WTC11 (cell line): ENCODE measurements around the gene SNX17. TPM values are rescaled to one million over a fixed set of nuclear protein-coding genes. Genes with fewer than 3 reads are reported as not detected.

ENCODE experiments used
- ATAC-seq: fragments of 200-7000 bp; cut with Tn5 transposase; 2 replicates; pipeline ENCODE4 v1.10.0; 2021; ENCODE audit warnings: mild to moderate bottlenecking, moderate library complexity
- Bru-seq: library from RNA; stranded (reverse); fragments of 400-500 nt; gene quantifications from one replicate; lab custom pipeline; 2021; lab: Mats Ljungman, UMichigan
- CTCF ChIA-PET: fragments of 300-600 bp; sonication (Branson Sonifier 250); formaldehyde crosslinking; loops from one replicate; lab custom pipeline; 2021; ENCODE audit warnings: antibody characterized with exemption; lab: Charles Lee
- POLR2A ChIA-PET: fragments of 350-600 bp; sonication (Branson Sonifier 250); formaldehyde crosslinking; loops from one replicate; lab custom pipeline; 2021; ENCODE audit warnings: antibody characterized with exemption; lab: Charles Lee
- DNase-seq: peaks from one replicate; pipeline ENCODE4 v3.0.0; 2021; ENCODE audit warnings: low spot score
- H3K27ac Mint-ChIP-seq: 2 replicates; pipeline ENCODE4 v1.8.0; 2021; ENCODE audit warnings: mixed read lengths
- H3K27me3 Mint-ChIP-seq: 2 replicates; pipeline ENCODE4 v1.8.0; 2021; ENCODE audit warnings: low read depth, mild to moderate bottlenecking, moderate library complexity, mixed read lengths
- H3K36me3 Mint-ChIP-seq: 2 replicates; pipeline ENCODE4 v1.8.0; 2021; ENCODE audit warnings: mixed read lengths
- H3K4me1 Mint-ChIP-seq: 2 replicates; pipeline ENCODE4 v1.8.0; 2022; ENCODE audit warnings: mixed read lengths
- H3K4me3 Mint-ChIP-seq: 2 replicates; pipeline ENCODE4 v1.8.0; 2021; ENCODE audit warnings: mild to moderate bottlenecking, moderate library complexity, mixed read lengths
- H3K9me3 Mint-ChIP-seq: 2 replicates; pipeline ENCODE4 v1.8.0; 2021; ENCODE audit warnings: mixed read lengths
- ELF4 ChIP-seq: sonication (generic); formaldehyde crosslinking; IDR thresholded peaks from 2 replicates; pipeline ENCODE4 v1.8.1; 2022; ENCODE audit warnings: low read depth, mild to moderate bottlenecking, moderate library complexity, missing genetic modification reagents
- MYBL2 ChIP-seq: sonication (generic); formaldehyde crosslinking; IDR thresholded peaks from 2 replicates; pipeline ENCODE4 v1.8.1; 2023; ENCODE audit warnings: mild to moderate bottlenecking, moderate library complexity, missing genetic modification reagents
- OVOL2 ChIP-seq: fragments of 250-450 bp; sonication (Bioruptor Pico); IDR thresholded peaks from 2 replicates; pipeline ENCODE4 v1.9.0; 2021; ENCODE audit warnings: mild to moderate bottlenecking, borderline replicate concordance
- PRRX2 ChIP-seq: fragments of 250-450 bp; sonication (Bioruptor Pico); IDR thresholded peaks from 2 replicates; pipeline ENCODE4 v1.8.0; 2021; ENCODE audit warnings: mild to moderate bottlenecking
- SMAD4 ChIP-seq: sonication (generic); formaldehyde crosslinking; IDR thresholded peaks from 2 replicates; pipeline ENCODE4 v1.8.0; 2022; ENCODE audit warnings: mild to moderate bottlenecking, missing genetic modification reagents
- TCF7 ChIP-seq: sonication (generic); formaldehyde crosslinking; IDR thresholded peaks from 2 replicates; pipeline ENCODE4 v1.8.0; 2022; ENCODE audit warnings: mild to moderate bottlenecking, low read depth, missing genetic modification reagents, moderate library complexity
- TP53 ChIP-seq: sonication (generic); formaldehyde crosslinking; IDR thresholded peaks from 2 replicates; pipeline ENCODE4 v1.8.1; 2023; ENCODE audit warnings: mild to moderate bottlenecking, missing genetic modification reagents
- ZNF138 ChIP-seq: sonication (generic); formaldehyde crosslinking; conservative IDR thresholded peaks from 2 replicates; pipeline ENCODE4 v1.8.1; 2022; ENCODE audit warnings: mild to moderate bottlenecking, moderate library complexity, missing genetic modification reagents
- ZNF416 ChIP-seq: fragments of 250-450 bp; sonication (Bioruptor Pico); IDR thresholded peaks from 2 replicates; pipeline ENCODE4 v1.9.0; 2021; ENCODE audit warnings: mild to moderate bottlenecking, inconsistent platforms
- ZNF423 ChIP-seq: fragments of 250-450 bp; sonication (Bioruptor Pico); IDR thresholded peaks from 2 replicates; pipeline ENCODE4 v2.1.2; 2022; ENCODE audit warnings: mild to moderate bottlenecking, moderate library complexity
- long read RNA-seq, 3 experiments: library from RNA in 1 of 3; library from capped mRNA in 1 of 3; library from polyadenylated mRNA in 1 of 3; unstranded in 2 of 3; stranded (forward) in 1 of 3; transcript quantifications; one replicate each; pipeline ENCODE4 v2.0.0, GENCODE V29; 2021
- total RNA-seq: library from RNA; stranded (reverse); gene quantifications from 3 replicates; pipeline ENCODE4 v1.2.3, GENCODE V29; 2021
- TF ChIP-seq, protein P1 (sequence below): fragments of 250-450 bp; sonication (Bioruptor Pico); conservative IDR thresholded peaks from 2 replicates; pipeline ENCODE4 v1.9.0; 2021; ENCODE audit warnings: mild to moderate bottlenecking
- TF ChIP-seq, protein P2 (sequence below): sonication (generic); formaldehyde crosslinking; IDR thresholded peaks from 2 replicates; pipeline ENCODE4 v1.8.0; 2023; ENCODE audit warnings: missing genetic modification reagents
- TF ChIP-seq, protein P3 (sequence below): fragments of 250-450 bp; sonication (Bioruptor Pico); IDR thresholded peaks from 2 replicates; pipeline ENCODE4 v1.9.0; 2021; ENCODE audit warnings: mild to moderate bottlenecking, borderline replicate concordance
- TF ChIP-seq, protein P4 (sequence below): sonication (generic); formaldehyde crosslinking; IDR thresholded peaks from 2 replicates; pipeline ENCODE4 v1.8.0; 2022; ENCODE audit warnings: mild to moderate bottlenecking, missing genetic modification reagents
- TF ChIP-seq, protein P5 (sequence below): fragments of 250-450 bp; sonication (Bioruptor Pico); IDR thresholded peaks from 2 replicates; pipeline ENCODE4 v1.9.0; 2021; ENCODE audit warnings: mild to moderate bottlenecking
- TF ChIP-seq, protein P6 (sequence below): sonication (generic); formaldehyde crosslinking; IDR thresholded peaks from 2 replicates; pipeline ENCODE4 v1.8.0; 2022; ENCODE audit warnings: mild to moderate bottlenecking, missing genetic modification reagents
- TF ChIP-seq, protein P7 (sequence below): sonication (generic); formaldehyde crosslinking; IDR thresholded peaks from 2 replicates; pipeline ENCODE4 v1.8.1; 2023; ENCODE audit warnings: mild to moderate bottlenecking, missing genetic modification reagents, moderate library complexity

Gene SNX17, protein sequence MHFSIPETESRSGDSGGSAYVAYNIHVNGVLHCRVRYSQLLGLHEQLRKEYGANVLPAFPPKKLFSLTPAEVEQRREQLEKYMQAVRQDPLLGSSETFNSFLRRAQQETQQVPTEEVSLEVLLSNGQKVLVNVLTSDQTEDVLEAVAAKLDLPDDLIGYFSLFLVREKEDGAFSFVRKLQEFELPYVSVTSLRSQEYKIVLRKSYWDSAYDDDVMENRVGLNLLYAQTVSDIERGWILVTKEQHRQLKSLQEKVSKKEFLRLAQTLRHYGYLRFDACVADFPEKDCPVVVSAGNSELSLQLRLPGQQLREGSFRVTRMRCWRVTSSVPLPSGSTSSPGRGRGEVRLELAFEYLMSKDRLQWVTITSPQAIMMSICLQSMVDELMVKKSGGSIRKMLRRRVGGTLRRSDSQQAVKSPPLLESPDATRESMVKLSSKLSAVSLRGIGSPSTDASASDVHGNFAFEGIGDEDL
- 72.5 to 75.3 TPM (median 74.7 TPM) in 3 replicates for total RNA-seq
- percentile 83 among the genes with signal in this experiment for Bru-seq, nascent RNA
- long read RNA-seq, experiment 1, transcript SNX17-202 (16 exons, 2,007 nt): minor isoform, 8 of 691 reads
- long read RNA-seq, experiment 1, transcript SNX17-210 (14 exons, 2,400 nt): minor isoform, 9 of 691 reads
- long read RNA-seq, experiment 1, transcript SNX17-201 (15 exons, 2,044 nt): major isoform, 611 of 691 reads
- long read RNA-seq, experiment 1, partial matches to known transcripts: 24 of 691 reads
- long read RNA-seq, experiment 1, other reads (novel, unspliced or antisense): 39 of 691 reads
- long read RNA-seq, experiment 2, transcript SNX17-201 (15 exons, 2,044 nt): major isoform, 63 of 112 reads
- long read RNA-seq, experiment 2, partial matches to known transcripts: 28 of 112 reads
- long read RNA-seq, experiment 2, other reads (novel, unspliced or antisense): 19 of 112 reads
- long read RNA-seq, experiment 3, transcript SNX17-201 (15 exons, 2,044 nt): major isoform, 241 of 269 reads
- long read RNA-seq, experiment 3, partial matches to known transcripts: 10 of 269 reads
- long read RNA-seq, experiment 3, other reads (novel, unspliced or antisense): 13 of 269 reads

DNA sequence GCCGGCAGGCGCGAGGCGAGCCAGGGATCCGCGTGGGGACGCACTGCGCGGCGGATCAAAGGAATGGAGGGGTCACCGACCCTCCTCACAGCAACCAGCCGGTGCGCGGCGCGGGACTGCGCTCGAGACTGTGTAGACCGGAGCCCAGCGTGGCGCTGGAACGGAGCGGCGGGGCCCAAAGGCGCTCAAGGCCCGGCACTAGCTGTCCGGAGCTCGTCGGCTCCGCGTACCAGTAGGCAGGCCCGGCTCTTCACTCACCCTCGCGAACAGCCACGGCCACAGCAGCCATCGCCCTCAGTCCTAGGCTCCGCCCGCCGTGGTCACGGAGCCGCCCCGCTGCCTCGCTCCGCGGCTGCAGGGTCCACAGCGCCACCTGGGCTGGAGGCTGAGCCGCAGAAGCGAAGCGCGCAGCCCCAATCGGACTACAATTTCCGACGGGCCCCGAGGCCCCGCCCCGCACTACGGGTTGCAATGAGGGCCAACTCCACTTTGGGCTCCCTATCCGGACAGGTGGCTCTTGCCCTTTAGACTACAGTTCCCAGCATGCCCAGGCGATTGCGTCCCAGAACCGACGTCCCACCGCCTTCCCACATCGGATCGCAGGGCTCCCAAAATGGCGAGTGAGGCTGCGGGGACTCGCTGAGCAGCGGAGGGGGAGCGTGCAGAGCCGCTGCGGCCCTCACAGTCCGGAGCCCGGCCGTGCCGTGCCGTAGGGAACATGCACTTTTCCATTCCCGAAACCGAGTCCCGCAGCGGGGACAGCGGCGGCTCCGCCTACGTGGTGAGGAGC is at the start of gene SNX17, which contains the start of gene EIF2B4:
SNX17 (plus strand) TSS at position 591 of the 790 bp plus-strand sequence; CDS start at position 719, 128 bp downstream.
EIF2B4 (minus strand) TSS at position 313 of the 790 bp plus-strand sequence; CDS start at position 289, 24 bp downstream.
- ChIA-PET POLR2A (interaction anchor here (0.7 to 1.6 kb wide), 7 partner anchors 10 to 119 kb away, joined by 3 to 13 read pairs (median 4); partner anchors contain the start of genes GTF3C2 and ZNF513), CTCF (interaction anchor here (0.7 to 1.9 kb wide), 14 partner anchors 11 to 314 kb away, joined by 3 to 15 read pairs (median 5); partner anchors contain the start of genes GTF3C2, MPV17 and ZNF513)
- Mint-ChIP-seq H3K9me3 (no peaks in the 10 kb centered on the region), H3K36me3 (peaks cover 58% of the 10 kb centered on the region), H3K4me3 (peak within 1 kb of the TSS; percentile 97), H3K4me1 (peaks cover 20% of the 10 kb centered on the region), H3K27me3 (no peaks in the 10 kb centered on the region), H3K27ac (peak within 1 kb of the TSS; percentile 96)
- ATAC-seq (peak; percentile 91), DNase-seq (peak; percentile 99)
- TF ChIP-seq, protein P1, sequence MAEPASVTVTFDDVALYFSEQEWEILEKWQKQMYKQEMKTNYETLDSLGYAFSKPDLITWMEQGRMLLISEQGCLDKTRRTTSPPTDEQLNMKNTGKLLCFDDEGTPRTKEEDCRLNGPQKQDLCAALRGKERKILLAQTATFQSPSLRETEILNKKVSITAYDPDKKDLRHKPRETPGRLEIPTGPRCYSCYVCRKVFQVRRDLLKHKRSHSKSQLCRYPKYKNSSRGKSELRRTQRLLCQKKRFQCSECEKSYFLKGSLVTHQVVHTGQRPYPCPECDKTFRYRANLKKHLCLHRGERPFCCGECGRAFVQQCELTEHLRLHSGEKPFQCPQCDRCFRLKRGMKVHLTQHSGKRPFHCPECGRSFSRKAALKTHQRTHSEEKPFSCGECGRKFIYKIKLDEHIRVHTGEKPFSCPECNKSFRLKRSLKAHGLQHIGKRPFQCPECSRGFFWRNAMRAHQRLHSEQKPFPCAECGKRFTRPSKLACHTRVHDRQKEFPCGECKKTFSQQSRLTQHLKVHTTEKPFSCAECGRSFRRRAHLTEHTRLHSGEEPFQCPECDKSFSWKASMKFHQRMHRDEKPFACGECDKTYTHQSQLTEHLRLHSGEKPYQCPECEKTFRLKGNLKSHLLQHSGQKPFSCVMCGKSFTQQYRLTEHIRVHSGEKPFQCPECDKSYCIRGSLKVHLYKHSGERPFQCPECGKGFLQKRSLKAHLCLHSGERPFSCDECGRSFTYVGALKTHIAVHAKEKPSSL (CRISPR knock-in tag): no peak
- TF ChIP-seq, protein P2, sequence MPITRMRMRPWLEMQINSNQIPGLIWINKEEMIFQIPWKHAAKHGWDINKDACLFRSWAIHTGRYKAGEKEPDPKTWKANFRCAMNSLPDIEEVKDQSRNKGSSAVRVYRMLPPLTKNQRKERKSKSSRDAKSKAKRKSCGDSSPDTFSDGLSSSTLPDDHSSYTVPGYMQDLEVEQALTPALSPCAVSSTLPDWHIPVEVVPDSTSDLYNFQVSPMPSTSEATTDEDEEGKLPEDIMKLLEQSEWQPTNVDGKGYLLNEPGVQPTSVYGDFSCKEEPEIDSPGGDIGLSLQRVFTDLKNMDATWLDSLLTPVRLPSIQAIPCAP (CRISPR knock-in tag): 0 out of 2 replicates have a peak, but pooled peaks have one; percentile 31
- TF ChIP-seq, protein P3, sequence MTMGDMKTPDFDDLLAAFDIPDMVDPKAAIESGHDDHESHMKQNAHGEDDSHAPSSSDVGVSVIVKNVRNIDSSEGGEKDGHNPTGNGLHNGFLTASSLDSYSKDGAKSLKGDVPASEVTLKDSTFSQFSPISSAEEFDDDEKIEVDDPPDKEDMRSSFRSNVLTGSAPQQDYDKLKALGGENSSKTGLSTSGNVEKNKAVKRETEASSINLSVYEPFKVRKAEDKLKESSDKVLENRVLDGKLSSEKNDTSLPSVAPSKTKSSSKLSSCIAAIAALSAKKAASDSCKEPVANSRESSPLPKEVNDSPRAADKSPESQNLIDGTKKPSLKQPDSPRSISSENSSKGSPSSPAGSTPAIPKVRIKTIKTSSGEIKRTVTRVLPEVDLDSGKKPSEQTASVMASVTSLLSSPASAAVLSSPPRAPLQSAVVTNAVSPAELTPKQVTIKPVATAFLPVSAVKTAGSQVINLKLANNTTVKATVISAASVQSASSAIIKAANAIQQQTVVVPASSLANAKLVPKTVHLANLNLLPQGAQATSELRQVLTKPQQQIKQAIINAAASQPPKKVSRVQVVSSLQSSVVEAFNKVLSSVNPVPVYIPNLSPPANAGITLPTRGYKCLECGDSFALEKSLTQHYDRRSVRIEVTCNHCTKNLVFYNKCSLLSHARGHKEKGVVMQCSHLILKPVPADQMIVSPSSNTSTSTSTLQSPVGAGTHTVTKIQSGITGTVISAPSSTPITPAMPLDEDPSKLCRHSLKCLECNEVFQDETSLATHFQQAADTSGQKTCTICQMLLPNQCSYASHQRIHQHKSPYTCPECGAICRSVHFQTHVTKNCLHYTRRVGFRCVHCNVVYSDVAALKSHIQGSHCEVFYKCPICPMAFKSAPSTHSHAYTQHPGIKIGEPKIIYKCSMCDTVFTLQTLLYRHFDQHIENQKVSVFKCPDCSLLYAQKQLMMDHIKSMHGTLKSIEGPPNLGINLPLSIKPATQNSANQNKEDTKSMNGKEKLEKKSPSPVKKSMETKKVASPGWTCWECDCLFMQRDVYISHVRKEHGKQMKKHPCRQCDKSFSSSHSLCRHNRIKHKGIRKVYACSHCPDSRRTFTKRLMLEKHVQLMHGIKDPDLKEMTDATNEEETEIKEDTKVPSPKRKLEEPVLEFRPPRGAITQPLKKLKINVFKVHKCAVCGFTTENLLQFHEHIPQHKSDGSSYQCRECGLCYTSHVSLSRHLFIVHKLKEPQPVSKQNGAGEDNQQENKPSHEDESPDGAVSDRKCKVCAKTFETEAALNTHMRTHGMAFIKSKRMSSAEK (CRISPR knock-in tag): no peak
- TF ChIP-seq PRRX2: no peak
- no peak for TF ChIP-seq ELF4 (CRISPR knock-in tag)
- no peak for TF ChIP-seq ZNF138 (CRISPR knock-in tag)
- no peak for TF ChIP-seq ZNF423 (CRISPR knock-in tag)
- TF ChIP-seq, protein P4, sequence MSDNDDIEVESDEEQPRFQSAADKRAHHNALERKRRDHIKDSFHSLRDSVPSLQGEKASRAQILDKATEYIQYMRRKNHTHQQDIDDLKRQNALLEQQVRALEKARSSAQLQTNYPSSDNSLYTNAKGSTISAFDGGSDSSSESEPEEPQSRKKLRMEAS (CRISPR knock-in tag): peak; percentile 76
- peak; percentile 70 for TF ChIP-seq MYBL2 (CRISPR knock-in tag)
- peak; percentile 38; the same call in 1 of the 2 replicates for TF ChIP-seq TCF7 (CRISPR knock-in tag)
- TF ChIP-seq SMAD4 (CRISPR knock-in tag): no peak
- TF ChIP-seq, protein P5, sequence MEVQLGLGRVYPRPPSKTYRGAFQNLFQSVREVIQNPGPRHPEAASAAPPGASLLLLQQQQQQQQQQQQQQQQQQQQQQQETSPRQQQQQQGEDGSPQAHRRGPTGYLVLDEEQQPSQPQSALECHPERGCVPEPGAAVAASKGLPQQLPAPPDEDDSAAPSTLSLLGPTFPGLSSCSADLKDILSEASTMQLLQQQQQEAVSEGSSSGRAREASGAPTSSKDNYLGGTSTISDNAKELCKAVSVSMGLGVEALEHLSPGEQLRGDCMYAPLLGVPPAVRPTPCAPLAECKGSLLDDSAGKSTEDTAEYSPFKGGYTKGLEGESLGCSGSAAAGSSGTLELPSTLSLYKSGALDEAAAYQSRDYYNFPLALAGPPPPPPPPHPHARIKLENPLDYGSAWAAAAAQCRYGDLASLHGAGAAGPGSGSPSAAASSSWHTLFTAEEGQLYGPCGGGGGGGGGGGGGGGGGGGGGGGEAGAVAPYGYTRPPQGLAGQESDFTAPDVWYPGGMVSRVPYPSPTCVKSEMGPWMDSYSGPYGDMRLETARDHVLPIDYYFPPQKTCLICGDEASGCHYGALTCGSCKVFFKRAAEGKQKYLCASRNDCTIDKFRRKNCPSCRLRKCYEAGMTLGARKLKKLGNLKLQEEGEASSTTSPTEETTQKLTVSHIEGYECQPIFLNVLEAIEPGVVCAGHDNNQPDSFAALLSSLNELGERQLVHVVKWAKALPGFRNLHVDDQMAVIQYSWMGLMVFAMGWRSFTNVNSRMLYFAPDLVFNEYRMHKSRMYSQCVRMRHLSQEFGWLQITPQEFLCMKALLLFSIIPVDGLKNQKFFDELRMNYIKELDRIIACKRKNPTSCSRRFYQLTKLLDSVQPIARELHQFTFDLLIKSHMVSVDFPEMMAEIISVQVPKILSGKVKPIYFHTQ (CRISPR knock-in tag): no peak
- TF ChIP-seq, protein P6, sequence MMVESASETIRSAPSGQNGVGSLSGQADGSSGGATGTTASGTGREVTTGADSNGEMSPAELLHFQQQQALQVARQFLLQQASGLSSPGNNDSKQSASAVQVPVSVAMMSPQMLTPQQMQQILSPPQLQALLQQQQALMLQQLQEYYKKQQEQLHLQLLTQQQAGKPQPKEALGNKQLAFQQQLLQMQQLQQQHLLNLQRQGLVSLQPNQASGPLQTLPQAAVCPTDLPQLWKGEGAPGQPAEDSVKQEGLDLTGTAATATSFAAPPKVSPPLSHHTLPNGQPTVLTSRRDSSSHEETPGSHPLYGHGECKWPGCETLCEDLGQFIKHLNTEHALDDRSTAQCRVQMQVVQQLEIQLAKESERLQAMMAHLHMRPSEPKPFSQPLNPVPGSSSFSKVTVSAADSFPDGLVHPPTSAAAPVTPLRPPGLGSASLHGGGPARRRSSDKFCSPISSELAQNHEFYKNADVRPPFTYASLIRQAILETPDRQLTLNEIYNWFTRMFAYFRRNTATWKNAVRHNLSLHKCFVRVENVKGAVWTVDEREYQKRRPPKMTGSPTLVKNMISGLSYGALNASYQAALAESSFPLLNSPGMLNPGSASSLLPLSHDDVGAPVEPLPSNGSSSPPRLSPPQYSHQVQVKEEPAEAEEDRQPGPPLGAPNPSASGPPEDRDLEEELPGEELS (CRISPR knock-in tag): peak; percentile 14; the same call in 1 of the 2 replicates
- no peak for TF ChIP-seq TP53
- TF ChIP-seq, protein P7, sequence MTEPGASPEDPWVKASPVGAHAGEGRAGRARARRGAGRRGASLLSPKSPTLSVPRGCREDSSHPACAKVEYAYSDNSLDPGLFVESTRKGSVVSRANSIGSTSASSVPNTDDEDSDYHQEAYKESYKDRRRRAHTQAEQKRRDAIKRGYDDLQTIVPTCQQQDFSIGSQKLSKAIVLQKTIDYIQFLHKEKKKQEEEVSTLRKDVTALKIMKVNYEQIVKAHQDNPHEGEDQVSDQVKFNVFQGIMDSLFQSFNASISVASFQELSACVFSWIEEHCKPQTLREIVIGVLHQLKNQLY (CRISPR knock-in tag): peak; percentile 49; the same call in 1 of the 2 replicates
- no peak for TF ChIP-seq OVOL2 (CRISPR knock-in tag)
- no peak for TF ChIP-seq ZNF416 (CRISPR knock-in tag)
